Stimulated activated CD4-positive, alpha-beta T cell treated with anti-CD3 and anti-CD28 coated beads, Interleukin-4, amount 100 ng/mL, for 48 hours (primary cell): ENCODE data around the gene RNF141.

Experiments used
- DNase-seq, 2 donors: peaks; one replicate each; pipeline ENCODE4 v3.0.0-alpha.2; 2020; ENCODE audit warnings: low read depth in 2 of 2

The RNF141 gene

DNA sequence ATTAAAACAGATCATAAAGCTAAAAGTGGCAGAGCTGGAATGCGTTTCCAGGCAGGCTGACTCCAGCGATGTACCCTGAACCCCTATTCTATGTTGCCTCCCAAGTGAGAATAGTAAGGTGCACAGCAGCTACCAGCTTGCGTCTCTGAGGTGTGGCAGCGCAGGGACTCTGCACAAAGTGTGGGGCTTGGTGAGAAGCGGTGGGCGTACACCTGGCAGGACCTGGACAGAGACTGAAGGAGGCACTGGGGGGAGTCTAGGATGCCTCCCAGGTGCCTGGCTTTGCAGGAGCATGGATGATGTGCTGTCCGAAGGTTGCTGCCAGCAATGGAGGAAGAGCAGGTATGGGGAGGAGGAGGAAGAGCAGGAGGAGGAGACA, 43.0 kb downstream of the RNF141 start:
- no peak for DNase-seq

DNA sequence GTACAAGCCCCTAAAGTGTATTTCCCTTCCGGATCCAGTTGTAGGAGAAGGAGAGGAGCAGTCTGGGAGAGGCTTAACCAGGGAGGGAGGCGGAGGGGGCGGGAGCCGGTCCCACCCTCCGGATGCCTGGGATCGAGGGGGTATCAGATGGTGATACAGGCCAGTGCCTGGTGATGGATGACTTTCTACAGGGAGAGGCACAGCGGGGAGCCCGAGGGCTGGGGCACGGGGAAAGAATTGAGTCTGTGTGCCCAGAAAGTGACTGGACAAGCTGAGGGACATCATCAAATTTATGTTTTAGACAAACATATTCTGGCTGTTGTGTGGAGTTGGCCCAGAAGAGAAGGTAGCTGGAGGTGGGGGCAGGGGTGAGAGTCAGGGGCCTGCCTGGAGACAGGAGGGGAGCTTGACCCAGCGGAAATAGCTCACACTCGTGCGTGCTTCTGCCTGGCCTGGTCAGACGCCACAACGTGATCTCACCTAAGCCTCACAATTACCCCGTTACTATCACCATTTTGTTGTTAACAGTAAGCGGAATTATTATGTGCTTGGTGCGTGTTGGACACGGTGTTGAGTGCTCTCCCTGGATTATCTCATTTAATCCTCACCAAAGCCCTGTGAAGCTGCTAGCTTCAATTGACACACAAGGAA, 43.5 kb downstream of the RNF141 start:
- DNase-seq: no peak

DNA sequence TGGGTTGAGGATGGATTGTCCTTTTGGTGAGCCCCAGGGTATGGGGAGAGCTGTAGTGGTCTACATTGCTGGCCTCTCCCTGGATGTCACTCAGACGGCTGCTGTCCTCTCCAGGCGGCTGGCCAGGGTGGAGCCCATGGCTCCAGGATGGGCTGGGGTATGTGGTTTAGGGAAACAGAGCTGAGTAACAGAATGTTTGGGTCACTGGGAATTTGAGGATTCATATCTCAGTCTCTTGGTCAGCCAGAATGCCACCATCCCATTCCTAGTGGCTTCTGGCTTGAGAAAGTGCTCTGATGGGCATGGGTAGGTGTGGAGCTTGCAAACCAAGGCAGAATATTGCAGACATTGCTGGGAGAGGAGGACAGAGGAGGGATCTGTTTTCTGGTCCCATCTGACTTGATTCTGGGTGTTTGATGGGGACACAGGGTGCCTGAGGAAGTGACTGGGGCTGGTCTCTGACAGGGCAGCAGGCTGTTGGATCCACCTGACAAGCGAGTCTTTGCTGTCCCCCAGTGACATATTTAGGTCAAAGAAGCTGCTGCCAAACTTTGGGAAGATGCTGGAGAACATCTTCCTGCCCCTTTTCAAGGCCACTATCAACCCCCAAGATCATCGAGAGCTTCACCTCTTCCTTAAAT, 44.6 kb downstream of the RNF141 start:
- no peak for DNase-seq

DNA sequence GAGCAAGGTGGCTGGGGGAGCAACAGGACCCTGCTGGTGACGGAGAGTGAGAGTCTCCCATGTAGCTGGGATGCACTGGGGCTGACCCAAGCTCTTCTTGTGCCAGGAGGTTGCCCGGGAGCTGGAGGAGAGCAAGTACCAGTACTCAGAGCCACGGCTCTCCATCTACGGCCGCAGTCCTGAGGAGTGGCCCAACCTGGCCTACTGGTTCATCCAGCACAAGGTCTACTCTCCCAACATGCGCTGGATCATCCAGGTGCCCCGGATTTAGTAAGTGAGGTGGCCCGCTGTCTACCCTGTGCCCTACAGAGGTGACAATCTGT, 45.6 kb downstream of the RNF141 start:
- DNase-seq: no peak

DNA sequence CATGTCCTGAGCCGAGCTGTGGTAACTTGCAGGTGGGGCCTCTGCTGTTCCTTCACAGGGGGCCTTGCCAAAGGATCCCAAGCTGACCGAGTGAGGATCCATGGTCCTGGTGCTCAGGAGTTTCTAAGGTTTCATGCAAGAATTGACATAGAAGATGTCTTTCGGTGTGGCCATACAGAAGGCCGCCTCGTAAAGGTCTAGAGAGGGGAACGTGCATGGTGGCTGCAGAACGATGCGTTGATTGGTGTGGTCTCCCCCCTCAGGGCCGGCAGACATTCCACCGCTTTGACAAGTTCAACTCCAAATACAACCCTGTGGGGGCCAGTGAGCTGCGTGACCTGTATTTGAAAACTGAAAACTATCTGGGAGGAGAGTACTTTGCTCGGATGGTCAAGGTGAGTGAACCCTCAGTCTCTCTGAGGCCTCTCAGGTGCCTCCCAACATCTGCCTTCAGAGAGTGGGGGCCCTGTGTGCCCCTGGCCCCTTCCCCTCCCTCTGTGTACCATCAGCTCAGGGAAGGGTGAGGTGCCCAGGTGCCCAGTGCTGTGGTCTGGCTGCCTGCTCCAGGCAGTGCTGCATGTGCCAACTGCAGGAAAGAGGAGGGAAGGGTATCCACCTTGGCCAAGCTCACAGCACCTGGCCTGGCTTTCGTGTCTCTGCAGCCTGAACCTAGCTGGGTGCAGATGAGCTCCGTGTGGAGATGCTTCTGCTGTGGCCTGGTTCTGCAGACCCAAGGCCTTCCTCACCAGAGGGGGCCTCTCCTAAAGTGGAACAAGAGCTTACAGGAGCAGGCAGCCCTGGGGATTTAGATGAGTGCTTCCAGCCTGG, 46.1 kb downstream of the RNF141 start:
- no peak for DNase-seq

DNA sequence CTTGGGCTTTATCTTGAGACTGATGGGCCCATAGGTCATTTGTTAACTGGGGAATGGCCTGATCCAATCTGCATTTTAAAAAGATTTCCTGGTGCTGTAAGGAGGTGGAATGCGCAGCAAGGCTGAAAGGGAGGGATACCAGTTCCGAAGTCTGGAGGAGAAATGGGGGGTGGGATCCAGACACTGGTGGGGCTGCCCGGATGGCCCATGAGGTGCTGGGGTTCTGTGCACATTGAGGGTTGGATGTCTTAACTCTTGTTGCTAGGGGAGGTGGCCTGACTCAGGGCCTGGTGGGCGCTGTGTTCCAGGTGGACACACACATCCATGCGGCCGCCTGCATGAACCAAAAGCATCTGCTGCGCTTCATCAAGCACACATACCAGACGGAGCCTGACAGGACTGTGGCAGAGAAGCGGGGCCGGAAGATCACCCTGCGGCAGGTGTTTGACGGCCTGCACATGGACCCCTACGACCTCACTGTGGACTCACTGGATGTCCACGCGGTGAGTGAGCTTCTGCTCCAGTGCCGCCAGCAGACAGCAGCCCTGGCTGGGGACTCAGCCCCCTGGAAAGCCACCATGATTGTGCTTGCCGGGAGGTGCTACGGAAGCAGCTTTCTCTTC, 47.8 kb downstream of the RNF141 start:
- no peak for DNase-seq

DNA sequence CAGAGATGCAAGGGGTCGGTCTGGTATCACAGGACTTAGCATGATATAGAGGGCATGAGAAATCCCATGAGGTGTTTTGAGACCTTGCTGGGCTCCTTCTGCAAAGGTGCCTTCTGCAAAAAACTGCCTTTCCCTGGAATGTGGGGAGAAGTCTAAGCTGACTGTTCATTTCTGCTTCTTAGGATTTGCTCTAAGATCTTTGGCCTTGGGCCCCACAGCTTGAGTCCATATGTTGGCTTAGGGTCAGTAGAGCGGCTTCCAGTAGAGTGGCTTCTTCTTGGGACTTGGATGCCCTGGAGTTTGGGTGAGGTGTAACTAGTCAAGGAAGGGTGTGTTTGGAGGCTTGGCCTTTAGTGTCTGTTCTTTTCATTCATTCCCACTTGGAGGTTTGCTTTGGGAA, 48.9 kb downstream of the RNF141 start:
- no peak for DNase-seq

DNA sequence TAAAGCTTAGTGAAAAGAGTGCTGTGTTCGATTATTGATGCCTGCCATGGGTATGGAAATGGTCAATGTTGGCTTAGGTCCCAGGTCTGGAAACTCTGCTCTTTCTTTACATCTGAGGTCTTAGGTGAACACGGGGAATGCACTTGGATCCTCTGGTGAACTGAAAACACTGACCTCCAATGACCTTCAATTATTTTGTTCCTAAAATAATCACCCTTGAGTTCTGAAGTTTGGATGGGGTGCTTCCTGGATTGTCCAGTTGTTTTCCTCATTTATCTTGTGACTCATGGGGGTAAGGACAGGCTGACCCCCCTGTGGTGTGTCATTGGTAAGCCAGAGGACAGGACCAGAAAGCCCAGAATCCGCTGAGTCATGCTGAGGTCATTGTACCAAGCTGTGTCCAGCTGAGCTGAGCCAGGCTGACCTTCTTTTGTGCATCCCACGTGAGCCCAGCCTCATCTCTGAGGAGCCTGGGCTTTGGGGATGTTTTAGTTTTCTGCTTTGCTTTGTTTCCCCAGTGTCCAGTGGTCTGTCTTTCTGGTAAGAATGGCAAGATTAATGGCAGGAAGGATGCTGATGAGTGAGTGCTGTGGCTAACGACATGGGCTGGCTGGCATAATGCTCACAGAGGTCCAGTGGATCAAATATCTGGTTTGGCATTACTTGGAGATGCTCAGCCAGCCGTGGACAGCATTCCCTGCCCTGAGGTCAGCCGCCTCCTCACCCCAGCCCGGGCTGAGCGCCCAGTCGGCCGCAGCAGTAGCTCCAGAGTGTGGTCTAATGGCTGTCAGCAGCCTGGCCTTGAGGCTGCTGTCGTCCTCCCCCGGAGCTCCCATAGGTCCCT, 50.4 kb downstream of the RNF141 start:
- DNase-seq: no peak

DNA sequence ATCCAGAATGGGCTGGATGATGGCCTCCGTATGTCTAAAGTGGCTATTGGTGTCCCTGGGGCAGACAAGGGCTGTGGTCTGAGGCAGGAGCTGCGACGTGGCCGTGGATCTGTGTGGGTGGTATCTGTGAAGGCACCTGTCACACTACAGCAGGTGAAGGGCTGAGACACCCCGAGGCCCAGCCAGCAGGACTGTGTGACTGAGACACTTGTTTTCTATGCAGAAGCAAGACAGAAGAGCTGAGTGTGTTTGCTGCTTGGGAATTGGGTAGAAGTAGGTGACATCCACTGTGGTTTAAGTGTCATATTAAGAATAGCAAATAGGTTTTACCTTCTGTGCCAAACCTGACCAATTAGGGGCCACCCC, 51.0 kb downstream of the RNF141 start:
- no peak for DNase-seq

DNA sequence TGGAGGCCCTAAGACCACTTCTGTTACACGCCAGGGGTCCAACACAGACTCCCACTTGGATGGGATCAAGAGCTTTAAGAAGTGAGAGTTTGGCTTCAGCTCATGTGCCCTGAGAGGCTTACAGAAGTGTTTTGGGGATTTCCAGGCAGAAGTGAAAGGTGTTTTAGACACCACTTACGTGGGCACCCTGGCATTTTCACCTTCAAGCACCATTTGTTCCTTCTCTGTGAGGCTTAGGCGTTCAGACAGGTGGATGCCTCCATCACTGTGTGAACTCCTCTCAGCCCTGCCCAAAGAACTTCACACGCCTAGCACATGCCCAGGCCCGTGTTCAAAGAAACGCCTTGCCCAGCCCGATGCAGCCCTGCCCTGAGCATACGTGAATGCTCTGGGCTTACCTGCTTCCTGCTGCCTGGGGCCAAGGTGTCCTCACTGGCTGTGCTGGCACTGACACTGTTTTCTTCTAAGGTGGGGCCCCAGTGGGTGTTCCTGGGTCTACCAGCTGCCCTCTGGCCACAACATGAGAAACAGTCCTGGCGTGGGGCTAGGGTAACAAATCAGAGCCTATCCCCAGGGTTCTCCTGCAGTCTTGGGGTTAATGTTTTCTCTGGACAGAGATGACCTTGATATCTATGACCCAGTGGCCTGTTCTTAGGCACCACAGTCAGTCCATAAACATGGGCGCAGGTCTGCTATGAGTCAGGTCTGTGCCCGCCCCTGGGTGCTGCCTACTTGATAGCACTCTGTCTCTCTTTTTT, 51.9 kb downstream of the RNF141 start:
- DNase-seq: no peak

DNA sequence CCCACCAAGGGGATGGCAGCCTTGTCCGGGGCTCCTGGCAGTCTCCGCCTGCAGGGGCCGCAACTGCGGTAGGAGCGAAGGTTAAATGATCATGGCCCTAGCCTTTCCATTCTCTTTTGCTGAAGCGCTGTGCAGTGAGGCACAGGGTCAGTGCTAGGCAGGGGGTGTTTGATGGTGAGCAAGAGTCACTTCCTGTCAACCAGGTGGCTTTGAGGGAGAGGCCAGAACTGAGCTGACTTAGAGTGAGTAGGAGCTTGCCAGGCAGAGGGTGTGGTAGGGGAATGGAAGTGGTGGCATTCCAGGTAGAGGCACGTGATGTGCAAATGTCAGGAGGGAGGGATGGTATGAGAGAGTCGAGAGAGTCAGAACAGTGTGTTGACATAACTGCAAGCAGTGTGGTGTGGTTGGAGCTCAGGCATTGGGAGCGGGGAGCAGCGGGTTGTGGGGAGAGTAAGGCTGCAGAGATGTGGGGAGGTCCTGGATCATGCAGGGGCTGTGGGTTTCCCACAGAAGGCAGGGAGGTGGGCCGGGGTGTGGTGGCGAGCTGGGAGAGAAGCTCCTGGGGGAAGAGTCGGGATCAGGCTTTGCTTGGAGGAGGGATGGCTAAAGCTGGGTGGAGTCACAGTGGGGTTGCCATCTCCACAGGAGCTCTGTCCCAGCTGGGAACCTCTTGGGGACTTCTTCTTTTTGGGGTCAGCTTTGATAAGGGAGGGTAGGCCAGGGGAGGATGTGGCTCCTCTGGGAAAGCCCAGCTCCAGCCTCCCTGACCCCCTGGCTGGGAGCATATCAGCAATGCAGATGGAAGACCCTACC, 52.7 kb downstream of the RNF141 start:
- no peak for DNase-seq

DNA sequence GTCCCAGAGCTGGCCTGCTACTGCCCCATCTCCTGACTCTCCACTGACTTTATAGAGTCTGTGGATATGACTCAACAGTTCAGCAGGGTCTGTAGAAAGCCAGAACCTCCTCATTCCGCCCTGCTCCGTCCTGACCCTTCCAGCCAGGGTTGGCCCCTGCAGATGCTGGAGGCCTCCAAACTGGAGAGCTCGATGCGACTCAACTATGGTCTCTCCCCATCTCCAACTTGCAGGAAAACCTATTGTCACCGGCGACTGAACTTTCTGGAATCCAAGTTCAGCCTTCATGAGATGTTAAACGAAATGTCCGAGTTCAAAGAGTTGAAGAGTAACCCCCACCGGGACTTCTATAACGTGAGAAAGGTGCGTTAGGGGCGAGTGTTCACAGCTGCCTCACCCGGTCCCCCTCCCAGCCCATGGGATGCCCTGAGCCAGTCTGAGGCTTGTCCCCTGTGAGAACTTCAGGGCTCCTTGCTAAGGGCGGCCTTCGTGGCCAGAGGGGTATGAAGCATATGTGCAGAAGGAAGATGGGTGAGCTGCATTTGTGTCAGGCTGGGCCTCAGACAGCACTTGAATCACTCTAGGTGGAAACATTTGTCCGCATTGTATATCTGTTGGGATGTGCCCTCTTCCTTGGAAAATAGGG, 53.9 kb downstream of the RNF141 start:
- no peak for DNase-seq

DNA sequence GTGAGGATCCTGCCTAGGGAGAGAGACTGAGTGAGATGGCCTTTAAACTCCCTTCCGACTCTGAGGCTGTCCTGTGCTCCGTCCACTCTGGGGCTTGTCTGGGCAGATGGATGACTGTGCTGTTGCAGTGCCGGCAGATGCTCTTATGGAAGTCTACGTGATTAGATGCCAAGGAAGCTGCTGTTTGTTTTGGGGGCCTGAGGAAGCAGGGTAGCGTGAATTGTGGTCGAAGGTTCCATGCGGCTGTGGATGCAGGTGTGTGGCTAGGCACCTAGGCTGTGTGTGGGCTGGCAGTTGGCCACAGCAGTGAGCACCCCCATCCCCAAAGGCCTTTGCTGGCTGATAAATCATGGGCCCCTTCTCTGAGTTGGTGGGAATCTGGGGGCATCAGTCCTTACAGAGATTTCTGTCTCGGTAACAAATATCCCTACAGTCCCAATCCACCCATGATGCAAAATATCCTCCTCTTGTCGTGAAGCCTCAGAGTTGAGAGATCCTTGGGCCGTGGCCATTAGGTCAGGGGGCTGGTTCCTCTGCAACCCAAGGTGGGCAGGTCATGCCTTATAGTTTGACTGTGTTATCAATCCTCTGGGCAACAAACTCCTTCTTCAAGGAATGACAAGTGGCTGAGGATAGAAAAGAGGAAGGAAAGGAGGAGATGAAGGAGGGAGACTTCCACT, 54.7 kb downstream of the RNF141 start:
- no peak for DNase-seq

DNA sequence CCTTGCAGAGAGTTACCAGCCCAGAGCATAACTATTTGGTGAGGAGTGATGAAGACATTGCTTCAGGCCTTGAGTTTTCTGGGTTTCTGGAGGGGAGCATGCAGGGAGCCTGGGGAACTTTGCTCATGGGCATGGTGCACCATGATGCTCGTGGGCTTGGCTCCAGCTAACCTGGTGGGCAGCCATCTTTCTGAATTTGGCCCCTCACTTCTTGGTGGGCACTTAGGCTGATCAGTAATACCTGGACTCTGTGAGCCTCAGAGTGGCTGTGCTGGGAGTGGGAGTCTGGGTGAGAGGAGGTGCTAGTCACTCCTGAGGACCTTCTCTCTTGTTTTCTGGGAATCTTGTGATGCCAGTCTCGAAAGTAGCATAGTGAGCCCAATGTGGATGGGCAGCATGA, 55.3 kb downstream of the RNF141 start:
- no peak for DNase-seq

DNA sequence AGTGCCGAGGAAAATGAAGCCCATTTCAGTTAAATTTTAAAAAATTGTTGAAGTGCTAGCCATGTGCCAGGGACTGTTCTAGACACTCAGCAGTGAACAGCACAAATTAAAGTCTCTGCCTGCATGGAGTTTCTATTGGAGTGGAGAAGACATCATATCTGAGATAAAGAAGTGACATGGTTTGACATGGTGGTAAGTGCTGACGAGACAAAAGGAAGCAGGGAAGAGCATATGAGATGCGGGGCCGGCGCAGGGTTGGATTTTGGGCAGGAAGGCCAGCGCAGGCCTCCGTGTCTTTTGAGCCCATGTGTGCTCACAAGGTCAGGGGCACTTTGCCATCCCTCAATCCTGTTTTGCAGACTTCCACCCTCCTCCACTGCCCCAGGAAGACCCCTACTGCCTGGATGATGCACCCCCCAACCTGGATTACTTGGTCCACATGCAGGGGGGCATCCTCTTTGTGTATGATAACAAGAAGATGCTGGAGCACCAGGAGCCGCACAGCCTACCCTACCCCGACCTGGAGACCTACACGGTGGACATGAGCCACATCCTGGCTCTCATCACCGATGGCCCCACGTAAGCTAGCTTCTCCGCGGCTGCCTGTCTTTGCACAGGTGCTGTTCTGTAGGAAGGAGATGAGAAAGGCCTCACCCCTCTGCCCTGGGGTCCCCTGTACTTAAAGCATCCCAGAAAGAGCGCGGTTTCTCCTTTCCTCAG, 56.4 kb downstream of the RNF141 start:
- no peak for DNase-seq

DNA sequence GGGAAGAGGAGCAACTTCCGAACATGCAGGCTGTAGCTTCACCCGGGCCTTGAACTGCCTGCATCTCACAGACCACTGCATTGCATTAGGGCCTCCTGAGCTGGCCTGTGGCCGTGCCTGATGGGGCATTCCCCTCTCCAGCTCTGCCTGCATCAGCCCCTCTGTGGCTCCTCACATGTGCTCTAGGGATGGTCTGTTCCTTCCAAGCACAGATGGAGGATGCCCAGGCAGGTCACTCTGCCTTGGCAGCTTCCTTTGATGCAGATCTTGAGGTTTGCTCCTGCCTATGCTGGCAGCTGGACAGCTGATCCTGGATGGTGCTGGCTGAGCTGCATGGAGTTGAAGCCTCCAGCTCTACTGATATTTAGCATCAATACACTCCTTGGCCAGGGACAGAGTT, 57.4 kb downstream of the RNF141 start:
- no peak for DNase-seq

DNA sequence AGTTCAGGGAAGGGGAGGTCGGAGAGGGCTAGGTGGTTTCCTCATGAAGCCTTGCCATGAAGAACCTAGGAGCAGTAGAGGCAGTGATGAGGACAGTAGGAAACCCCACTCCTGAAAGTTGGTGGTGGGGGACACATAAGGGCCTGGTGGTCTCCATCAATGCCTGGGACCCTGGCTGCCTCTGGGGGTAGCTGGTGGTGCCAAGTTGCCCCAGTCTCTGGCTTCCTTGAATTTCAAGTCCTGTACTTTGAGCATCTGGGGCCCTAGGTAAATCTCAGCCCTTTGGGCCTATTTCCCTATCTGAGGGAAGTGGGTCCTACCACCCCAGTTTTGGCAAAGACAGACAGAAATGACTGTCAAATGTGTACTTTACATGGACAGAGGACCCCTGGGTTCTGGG, 57.8 kb downstream of the RNF141 start:
- DNase-seq: no peak

DNA sequence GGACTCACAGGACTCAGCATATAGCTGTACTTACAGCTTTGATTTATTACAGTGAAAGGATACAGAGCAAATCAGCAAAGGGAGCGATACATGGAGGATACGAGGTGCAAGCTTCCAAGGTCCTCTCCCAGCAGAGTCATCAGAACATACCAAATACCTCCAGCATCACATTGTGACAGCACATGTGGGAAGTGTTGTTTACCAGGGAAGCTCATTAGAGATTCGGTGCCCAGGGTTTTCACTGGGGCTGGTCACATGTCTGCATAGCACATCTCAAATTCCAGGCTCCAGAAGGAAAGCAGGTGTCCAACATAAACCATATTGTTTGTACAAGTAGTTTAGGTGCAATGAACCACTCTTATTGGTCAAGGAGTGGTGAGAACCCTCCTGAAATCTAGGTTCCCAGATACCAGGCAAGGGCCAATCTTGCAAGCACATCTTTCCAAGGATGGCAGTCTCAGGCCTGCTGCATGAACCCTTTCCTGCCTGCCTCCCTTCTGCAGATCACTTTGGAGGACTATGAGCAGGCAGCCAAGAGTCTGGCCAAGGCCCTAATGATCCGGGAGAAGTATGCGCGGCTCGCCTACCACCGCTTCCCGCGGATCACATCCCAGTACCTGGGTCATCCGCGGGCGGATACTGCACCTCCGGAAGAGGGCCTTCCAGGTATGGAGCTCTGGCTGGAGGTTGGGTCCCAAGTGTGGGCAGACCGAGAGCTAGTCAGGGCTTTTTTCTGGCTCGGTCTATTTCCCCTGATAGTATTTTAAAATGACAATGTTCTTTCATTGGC, 59.2 kb downstream of the RNF141 start:
- no peak for DNase-seq
